GM18511 (cell line): Measurements from ENCODE around the gene MACROD2.
"Not testable (repeated sequence)": the region's sequence is repeated elsewhere in the genome, so short reads cannot be mapped to it uniquely, and the experiment has no call there.

Source experiments
- ATAC-seq: cut with Tn5 transposase; IDR thresholded peaks from one replicate; pipeline ENCODE4 v1.9.1; 2021; ENCODE audit warnings: mild to moderate bottlenecking, moderate library complexity; ENCODE audit not compliant: unreplicated experiment

Gene MACROD2

DNA sequence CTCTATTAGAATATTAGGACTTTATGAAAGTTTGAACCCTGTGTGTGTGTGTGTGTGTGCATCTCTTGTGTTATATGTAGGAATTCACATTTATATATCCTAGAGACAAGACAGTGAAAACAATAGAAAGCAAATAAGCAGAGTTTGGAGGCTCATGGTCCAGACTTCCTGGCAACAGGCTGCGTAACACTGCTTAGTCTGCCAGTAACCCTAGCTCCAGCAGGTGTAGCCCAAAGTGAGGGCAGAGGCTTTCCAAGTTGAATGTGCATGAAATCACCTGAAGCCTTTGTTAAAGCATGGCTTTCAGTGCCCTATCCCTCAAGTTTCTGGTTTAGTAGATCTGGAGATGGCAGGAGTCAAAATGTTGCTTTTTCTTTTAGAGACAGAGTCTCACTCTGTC is 2008.0 kb downstream of the MACROD2 start:
- no peak for ATAC-seq

DNA sequence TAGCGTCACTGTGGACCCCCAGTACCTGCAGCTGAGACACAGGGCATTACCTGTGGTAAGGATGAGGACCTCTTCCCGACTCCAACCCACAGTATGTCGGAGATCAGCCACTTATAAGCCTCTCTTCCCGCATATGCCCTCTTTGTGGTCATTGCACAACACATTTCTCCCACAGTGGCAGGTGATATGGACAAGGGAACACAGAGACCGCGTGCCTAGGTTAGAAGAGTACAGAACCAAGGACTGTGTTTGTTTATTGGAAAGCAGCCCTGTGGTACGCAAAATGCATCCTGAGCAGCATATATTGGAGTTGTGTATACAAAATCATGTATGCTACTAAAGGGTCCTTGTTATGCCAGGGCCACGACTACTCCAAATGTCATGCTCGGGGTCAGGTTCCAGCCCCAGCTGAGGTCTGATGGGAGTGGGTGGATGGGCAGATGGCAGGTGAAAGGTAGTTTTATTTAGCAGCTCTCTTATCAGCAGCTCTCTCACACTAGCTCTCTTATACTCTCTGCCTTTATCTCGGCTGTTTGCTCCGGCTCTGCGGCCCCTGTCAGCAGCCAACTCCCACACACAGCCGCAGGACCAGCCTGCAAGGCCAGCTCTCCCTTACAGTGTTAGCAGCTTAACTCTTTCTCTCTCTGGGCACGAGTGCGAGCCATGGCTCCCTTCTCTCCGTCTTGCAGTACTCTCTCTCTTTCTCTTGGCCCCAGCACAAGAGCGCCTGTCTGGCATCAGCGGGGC is 2009.0 kb downstream of the MACROD2 start:
- no peak for ATAC-seq

GRCh38 chr20:16005021-16005914 is 2010.0 kb downstream of the MACROD2 start:
- no peak for ATAC-seq

- no peak for ATAC-seq
These were observed 2010.7 kb downstream of the MACROD2 start for GRCh38 chr20:16005915-16006493.

- ATAC-seq: peak; percentile 99
These were observed 2011.8 kb downstream of the MACROD2 start for GRCh38 chr20:16007164-16007563.

DNA sequence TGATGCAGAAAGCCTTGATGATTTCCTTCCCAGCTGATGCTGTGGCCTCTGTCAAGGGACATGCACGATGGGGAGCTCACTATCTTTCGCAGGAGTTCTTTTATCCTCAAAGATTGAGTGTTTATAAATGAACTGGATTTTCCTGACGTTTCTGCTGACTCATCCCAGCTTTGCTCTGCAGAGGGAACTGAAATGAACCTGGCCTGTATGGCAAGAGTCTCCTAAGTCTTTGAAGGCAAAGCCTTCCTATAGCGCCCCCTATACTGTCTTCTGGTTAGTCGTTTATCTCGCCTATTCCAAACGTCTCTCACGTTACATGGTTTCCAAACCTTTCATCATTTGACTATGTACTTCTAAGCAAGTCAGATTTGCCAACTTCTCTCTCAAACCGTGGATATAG is 2012.6 kb downstream of the MACROD2 start:
- no peak for ATAC-seq

DNA sequence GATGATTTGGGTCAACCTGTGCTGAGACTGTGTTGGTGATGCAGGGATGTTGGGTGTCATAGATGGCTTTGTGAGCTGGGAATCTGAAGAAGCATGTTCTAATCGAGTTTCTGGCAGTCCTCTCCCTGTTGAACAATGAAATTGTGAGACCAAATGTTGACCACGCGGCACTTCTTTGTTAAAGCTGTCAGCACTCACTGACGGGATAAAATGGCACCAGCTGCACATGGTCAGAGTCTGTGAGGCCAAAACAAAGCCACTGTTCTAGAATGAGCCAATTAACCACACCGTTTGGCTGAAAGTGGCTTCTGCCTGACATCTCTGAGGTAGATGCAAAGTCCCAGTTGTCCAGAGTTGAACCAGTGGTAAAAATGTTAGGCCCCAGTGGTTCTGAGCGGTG is 2015.7 kb downstream of the MACROD2 start:
- ATAC-seq: no peak

- ATAC-seq: no peak
These were observed 2016.2 kb downstream of the MACROD2 start for GRCh38 chr20:16011519-16011918.

DNA sequence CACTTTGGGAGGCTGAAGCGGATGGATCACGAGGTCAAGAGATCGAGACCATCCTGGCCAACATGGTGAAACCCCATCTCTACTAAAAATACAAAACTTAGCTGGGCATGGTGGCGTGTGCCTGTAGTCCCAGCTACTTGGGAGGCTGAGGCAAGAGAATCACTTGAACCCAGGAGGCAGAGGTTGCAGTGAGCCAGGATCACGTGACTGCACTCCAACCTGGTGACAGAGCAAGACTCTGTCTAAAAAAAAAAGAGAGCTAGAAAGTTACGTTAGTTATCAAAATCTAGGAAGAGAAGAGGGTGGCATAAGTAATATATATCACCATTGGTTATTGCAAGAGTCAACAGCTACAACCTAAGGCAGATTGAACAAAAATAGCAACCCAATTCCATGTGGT is 2017.6 kb downstream of the MACROD2 start:
- not testable (repeated sequence) for ATAC-seq

GRCh38 chr20:16013631-16014030 is 2018.3 kb downstream of the MACROD2 start:
- no peak for ATAC-seq

GRCh38 chr20:16014436-16014835 is 2019.1 kb downstream of the MACROD2 start:
- no peak for ATAC-seq

- ATAC-seq: no peak
These were observed 2022.3 kb downstream of the MACROD2 start for GRCh38 chr20:16017656-16018055.

DNA sequence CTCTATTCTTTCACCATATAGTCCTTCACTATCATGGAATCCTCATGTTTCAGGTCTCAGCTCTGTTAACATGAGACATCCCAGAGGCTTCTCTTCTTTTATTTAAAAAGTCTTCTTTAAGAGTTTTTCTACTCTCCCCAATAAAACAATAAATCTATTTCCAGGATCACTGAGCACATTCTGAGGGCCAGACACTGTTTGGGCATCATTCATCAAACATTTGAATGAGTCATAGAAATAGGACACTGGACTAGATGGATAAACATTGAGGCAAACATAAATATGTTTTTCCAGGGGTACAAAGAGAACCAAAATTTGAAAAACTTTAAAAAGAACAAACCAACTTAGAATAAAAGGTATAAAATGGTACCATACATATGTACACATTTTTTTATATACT is 2023.6 kb downstream of the MACROD2 start:
- no peak for ATAC-seq

GRCh38 chr20:16020971-16021370 is 2025.7 kb downstream of the MACROD2 start:
- ATAC-seq: no peak

GRCh38 chr20:16025084-16025483 is 2029.8 kb downstream of the MACROD2 start:
- no peak for ATAC-seq

- ATAC-seq: no peak
These were observed 2032.4 kb downstream of the MACROD2 start for GRCh38 chr20:16027686-16028085.

- ATAC-seq: peak; percentile 60
These were observed 2033.6 kb downstream of the MACROD2 start for GRCh38 chr20:16028923-16029322.

DNA sequence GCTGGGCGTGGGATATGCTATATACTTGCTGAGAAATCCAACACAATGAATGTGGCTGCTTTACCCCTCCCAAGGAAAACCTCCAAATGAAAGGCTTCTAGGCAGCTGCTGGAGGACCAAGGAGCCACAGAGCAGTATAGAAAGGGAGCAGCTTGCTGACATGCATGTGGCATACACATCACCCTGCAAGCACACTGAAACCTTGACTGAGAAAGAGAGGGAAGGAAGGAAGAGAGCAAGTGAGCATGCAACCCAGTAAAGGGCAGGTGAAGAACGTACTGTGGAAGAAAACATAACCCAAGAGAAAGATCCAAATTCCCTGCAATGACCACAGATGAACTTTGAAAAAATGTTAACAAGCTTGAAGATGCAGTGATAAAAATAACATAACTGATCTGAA is 2034.9 kb downstream of the MACROD2 start:
- no peak for ATAC-seq

- no peak for ATAC-seq
These were observed 2040.3 kb downstream of the MACROD2 start for GRCh38 chr20:16035576-16035975.

GRCh38 chr20:16036331-16036730 is 2041.0 kb downstream of the MACROD2 start:
- no peak for ATAC-seq

- ATAC-seq: peak; percentile 50
These were observed 2045.4 kb downstream of the MACROD2 start for GRCh38 chr20:16040742-16041141.

DNA sequence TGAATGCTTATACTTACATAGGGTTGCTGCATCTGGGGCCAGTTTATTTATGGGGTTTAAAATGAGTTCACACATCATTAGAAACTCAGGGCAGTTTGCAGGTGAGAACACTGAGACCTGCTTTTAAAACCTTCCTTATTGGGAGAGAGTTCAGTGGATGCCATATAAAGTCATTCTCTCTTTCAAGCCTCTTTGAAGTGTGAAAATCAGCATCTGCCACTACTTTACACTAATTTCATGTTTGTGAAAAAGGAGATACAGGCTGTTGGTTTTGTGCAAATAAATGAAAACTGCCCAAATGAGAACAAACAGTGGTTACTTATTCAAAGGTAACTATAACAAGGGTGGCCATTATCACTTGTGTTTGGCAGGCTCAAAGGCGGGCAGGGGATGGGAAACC is 2047.4 kb downstream of the MACROD2 start:
- ATAC-seq: no peak
